Inferior parietal cortex (tissue), 1 donor: Measurements from ENCODE around the gene GPC6.

Experiments
- DNase-seq: peaks from one replicate; pipeline ENCODE4 v3.0.0-alpha.2; 2016; ENCODE audit errors: extremely low spot score

GPC6 gene

GRCh38 chr13:93368718-93369117 lies 142.1 kb downstream of the GPC6 start:
- DNase-seq: no peak

GRCh38 chr13:93372856-93373255 lies 146.2 kb downstream of the GPC6 start:
- DNase-seq: no peak

- no peak for DNase-seq
These were observed 148.9 kb downstream of the GPC6 start for GRCh38 chr13:93375491-93375890.

- no peak for DNase-seq
These were observed 150.6 kb downstream of the GPC6 start for GRCh38 chr13:93377196-93377595.

- DNase-seq: no peak
These were observed 151.6 kb downstream of the GPC6 start for GRCh38 chr13:93378184-93378583.

GRCh38 chr13:93386116-93386515 lies 159.5 kb downstream of the GPC6 start:
- no peak for DNase-seq

GRCh38 chr13:93388701-93389100 lies 162.1 kb downstream of the GPC6 start:
- DNase-seq: no peak

GRCh38 chr13:93397619-93398018 lies 171.0 kb downstream of the GPC6 start:
- no peak for DNase-seq

- no peak for DNase-seq
These were observed 171.8 kb downstream of the GPC6 start for GRCh38 chr13:93398167-93399035.

GRCh38 chr13:93399212-93399611 lies 172.6 kb downstream of the GPC6 start:
- no peak for DNase-seq

GRCh38 chr13:93406136-93406535 lies 179.5 kb downstream of the GPC6 start:
- no peak for DNase-seq

- no peak for DNase-seq
These were observed 180.9 kb downstream of the GPC6 start for GRCh38 chr13:93407551-93407950.

GRCh38 chr13:93409001-93409400 lies 182.4 kb downstream of the GPC6 start:
- no peak for DNase-seq

- no peak for DNase-seq
These were observed 183.2 kb downstream of the GPC6 start for GRCh38 chr13:93409816-93410215.

GRCh38 chr13:93411186-93411680 lies 184.6 kb downstream of the GPC6 start:
- no peak for DNase-seq

GRCh38 chr13:93412676-93413075 lies 186.1 kb downstream of the GPC6 start:
- no peak for DNase-seq

GRCh38 chr13:93413972-93414717 lies 187.5 kb downstream of the GPC6 start:
- DNase-seq: no peak

GRCh38 chr13:93416736-93417355 lies 190.2 kb downstream of the GPC6 start:
- no peak for DNase-seq

- DNase-seq: no peak
These were observed 191.8 kb downstream of the GPC6 start for GRCh38 chr13:93418398-93418797.

- DNase-seq: no peak
These were observed 193.6 kb downstream of the GPC6 start for GRCh38 chr13:93420206-93420605.

- DNase-seq: no peak
These were observed 194.3 kb downstream of the GPC6 start for GRCh38 chr13:93420887-93421286.

GRCh38 chr13:93422980-93423543 lies 196.5 kb downstream of the GPC6 start:
- DNase-seq: no peak
